ENCODE measurements around the gene BICDL2.

BICDL2 gene

DNA sequence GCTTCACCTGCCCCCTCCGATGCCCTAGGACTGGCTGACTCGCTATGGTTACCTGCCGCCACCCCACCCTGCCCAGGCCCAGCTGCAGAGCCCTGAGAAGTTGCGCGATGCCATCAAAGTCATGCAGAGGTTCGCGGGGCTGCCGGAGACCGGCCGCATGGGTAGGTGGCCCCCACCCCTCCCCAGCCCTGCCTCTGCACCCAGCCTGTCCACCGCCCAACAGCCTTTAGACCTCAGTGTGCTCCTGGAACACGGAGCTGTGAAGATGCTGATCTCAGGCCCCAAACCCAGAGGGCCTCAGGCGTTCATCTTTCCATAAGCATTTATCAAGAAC lies 10.6 kb upstream of the BICDL2 start:
- no peak for DNase-seq (ENCODE audit: low read depth, low spot score)

DNA sequence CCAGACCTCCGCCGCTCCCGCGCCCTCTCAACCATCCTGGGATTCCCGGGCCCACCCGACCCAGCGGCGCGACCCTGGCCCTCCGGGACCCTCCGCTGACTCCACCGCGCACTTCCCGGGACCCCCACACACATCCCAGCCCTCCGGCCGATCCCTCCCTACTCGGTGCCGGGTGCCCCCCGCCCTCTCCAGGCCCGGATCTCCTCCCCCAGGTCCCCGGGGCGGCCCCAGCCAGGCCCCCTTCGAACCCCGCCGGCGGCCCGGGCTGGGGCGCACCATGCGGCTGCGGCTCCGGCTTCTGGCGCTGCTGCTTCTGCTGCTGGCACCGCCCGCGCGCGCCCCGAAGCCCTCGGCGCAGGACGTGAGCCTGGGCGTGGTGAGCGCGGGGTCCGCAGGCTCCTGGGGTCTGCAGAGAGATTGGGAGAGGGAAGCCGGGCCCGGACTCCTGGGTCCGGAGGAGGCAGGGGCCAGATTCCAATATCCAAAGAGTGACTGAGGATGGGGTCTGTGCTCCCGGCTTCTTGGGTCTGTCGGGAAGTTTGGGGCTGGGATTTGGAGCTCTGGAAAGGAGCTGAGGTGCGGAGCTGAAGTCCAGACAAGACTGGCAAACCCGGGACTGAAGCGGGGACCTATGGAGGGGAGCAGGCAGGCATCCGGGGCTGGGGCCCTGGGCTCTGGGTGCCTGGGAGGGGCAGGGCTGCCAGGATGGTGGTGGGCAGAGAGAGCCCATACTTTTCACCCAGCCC lies 10.1 kb upstream of the BICDL2 start:
- DNase-seq (ENCODE audit: low read depth, low spot score) = no peak

DNA sequence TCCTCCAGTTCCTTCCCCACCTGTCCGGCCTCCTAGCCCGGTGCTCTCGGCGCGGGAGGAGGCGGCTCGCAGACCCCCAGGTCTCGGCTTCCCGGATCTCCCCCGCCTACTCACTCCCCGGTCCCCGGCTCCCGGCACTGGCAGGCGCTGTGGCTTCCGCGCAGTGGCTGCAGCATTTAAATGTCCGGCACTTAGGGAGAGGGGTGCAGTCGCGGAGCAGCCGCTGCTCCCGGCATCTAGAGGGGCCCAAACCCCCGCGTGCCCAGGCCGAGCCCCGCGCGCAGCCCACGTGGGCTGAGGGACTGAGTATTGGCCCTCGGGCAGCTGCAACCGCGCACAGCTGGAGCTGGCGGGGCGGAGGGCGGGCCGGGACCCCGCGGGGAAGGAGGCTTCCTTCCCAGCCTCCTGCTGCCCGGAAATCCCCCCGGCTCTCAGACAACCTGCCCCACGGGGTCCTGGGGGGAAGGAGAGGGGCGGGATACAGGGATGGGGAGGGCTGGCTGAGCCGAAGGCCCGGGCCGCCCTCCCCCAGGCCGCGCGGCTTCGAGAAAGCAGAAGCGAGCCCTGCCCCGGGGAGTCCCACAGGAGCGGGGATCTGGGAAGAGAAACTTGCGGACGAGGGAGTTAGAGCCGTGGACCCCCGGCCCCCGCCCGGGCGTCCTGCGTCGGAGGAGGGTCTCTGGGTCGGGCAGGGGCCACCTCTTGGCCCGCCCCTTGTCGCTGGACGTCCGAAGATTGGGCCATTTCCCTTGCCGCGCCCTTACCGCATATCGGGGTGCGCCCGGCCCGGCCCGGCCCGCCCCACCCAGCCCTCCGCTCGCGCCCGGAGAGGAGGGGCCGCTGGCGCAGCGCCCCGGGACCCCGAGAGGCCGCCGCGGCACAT lies 9.3 kb upstream of the BICDL2 start, which contains the start of gene MMP25:
Gene MMP25, plus strand, starts transcription at position 804 of the 883 bp plus-strand sequence. CDS start 357 bp downstream, outside the sequence.
- peak; percentile 32 for DNase-seq (ENCODE audit: low read depth, low spot score)

DNA sequence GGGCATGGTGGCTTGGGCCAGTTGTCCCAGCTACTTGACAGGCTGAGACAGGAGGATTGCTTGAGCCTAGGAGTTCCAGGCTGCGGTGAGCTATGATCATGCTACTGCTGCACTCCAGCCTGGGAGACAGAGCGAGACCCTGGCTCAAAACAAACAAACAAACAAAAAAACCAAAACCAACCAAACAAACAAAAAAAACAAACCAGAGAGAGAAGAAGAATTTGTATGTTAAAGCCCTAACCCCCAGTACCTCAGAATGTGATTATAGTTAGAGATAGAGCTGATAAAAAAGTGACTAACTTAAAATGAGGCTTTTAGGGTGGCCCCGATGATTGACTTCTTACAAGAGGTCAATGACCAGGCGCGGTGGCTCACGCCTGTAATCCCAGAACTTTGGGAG lies 8.0 kb upstream of the BICDL2 start:
- no peak for DNase-seq (ENCODE audit: low read depth, low spot score)

DNA sequence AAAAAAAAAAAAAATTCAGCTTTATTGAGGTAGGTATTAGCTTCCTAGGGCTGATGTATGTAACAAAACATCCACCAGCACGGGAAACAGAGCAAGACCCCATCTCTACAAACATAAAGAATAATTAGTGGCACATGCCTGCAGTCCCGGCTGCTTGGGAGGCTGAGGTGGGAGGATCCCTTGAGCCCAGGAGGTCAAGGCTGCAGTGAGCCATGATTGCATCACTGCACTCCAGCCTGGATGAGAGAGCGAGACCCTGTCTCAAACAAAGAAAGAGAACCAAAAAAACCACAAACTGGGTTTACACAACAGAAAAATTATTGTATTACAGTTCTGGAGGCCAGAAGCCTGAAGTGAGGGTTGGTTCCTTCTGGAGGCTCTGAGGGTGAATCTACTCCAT lies 5.6 kb upstream of the BICDL2 start:
- no peak for DNase-seq (ENCODE audit: low read depth, low spot score)

DNA sequence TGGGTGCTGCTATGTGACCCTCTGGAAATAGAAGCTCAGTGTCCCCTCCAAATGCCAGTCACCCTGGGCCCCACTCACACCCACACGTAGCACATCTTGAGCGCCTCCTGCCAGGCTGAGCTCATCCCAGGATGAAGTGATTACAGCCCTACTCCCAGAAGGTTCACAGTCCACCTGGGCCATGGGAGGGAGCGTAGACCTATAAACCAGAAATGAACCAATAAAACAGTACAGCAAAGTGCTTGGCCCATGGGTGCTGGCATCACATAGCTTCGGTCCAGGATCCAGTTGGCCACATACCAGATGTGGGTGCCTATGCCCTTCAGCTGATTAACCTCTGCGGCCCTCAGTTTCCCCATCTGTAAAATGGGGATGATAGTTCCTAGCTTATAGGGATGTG lies 2.2 kb upstream of the BICDL2 start:
- DNase-seq (ENCODE audit: low read depth, low spot score) = no peak

DNA sequence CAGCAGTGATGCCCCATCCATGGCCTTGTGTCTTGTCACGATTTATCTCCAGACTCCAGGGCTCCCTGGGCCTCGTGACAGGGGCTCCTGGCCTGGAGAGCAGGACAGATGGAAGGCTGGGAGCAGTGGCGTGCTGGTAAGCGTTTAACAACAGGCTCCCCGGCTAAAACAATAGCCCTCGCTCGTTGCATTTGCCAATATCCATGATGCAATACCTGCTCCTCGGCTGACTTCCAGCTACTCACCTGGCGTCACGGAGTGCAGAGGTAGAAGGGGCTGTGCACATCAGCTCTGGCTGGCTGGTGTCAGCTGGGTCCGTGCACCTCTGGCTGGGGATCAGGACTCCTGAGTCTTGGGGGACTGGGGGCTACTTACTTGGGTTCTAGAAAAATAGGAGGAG lies 1.5 kb upstream of the BICDL2 start:
- DNase-seq (ENCODE audit: low read depth, low spot score) = peak; percentile 46

DNA sequence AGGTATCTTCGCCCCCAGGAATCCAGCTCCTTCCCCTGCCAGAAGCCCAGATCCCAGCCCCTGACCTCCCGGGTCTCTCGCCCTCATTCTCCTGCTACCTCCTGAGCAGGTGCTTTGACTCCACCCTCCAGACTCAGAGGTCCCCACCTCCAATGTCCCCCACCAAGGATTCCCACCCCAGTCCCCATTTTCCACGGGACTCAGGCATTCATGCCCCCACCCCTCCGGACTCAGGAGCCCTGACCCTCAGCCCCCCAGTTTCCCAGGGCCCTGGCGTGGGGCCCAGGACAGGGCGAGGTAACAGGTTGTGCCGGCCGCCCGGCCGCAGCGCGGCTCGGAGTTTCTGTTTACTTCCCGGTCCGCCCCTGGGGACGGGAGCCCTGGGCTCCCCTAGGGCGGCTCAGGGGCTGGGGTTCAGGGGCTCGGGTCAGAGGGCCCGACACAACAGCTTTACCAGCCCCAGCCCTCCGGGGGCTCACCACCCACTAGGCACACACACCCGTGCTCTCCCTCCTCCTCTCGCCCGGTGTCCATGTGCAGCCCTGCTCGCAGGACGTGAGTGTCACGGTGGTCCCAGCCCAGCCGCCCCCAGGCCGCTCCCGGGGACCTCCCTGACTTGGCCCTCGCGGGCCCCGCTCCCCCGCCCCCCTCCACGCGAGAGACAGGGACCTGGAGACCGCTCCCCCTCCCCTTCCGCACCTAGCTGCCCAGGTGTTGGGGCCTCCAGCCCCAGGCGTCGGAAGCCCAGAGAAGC lies 595 bp downstream of the BICDL2 start:
- DNase-seq (ENCODE audit: low read depth, low spot score) = no peak

DNA sequence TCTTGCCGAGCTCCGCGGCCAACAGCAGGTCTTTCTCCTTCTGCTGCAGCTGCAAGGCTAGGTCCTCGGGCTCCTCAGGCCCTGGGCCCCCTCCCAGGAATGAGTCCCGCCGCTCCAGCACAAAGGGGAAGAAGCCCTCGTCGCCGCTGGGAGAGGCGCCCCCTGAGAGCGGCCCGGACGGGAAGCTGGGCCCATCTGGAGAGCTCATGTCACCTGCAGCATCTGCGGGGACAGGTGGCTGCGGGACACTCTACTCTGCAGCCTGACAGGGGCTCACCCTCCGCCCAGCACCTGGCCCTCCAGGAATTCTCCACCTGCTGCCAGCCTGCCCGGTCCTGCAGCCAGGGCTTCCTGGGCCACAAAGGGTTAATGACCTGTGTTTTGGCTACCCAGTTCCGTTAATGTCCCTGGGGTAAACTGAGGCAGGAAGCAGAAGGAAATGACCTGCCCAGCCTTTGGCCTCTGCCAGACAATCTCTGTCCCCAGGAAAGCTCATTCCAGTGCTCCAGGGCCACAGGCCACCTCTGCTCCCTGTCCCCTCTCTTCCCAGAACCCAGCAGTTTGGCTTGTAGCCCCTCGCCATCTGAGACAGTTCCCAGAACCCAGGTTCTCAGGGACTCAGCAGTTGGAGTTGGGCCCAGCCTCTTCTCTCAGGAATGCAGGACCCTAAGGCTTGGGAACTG lies 1.3 kb downstream of the BICDL2 start:
- DNase-seq (ENCODE audit: low read depth, low spot score) = no peak

DNA sequence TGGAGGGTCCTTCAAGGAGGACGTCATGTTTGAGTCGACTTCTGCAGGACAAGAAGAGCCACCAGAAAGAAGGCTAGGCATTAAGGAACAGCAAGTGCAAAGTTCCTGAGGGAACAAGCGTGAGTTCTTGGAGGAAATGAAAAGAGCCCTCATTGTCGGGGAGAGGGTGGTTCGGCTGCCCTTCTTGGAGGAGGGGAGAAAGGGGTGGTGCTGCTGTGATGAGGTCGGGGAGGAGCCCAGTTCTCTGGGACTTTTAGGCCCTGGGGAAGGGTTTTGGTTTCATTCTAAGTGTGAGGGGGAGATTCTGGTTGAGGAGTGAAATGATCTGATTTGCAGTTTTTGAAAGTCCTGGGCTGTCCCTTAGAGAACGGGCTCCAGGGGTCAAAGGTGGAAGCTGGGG lies 4.1 kb downstream of the BICDL2 start:
- no peak for DNase-seq (ENCODE audit: low read depth, low spot score)

DNA sequence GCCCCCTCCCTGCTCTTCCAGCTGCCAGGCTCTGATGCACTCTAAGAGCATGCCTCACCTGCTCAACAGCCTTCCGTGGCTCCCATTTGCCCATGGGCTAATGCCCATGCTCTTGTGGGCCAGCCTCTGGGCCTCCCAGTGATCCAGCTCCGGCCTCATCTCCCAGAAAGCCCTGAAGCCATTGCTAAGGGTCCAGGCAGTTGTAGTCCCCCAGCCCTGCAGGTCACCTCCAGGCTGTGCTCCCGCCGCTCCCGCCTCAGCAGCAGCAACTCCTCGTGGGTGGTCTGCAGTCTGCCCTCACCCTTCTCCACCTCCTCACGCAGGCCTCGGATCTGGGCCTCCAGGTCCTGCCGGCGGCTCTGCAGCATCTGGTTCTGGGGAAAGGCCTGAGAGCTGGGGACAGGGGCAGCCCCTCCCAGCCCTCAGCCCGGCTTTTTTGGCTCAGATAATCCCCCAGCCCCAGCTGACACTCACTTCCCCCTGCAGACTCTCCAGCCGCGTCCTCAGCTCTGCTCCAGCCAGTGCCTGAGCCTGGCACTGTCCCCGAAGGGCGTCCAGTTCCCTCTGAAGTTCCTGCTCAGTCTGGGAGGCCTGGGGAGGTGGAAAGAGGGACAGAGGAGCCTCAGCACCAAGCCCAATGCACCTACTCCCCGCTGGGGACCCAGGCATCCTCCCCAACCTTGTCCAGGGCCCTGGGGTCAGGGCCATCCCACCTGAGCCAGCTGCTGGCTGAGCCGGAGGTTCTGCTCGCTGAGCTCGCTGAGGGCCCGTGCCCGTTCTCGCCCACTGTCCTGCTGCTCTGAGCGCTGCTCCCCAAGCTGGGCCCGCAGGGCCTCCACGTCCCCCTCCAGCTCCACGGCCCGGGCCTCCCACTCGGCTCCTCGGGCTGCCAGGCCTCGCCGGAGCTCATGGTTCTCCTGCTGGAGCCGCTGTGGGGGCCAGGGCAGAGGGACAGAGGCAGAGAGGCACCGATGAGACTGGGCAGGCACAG lies 6.2 kb downstream of the BICDL2 start:
- no peak for DNase-seq (ENCODE audit: low read depth, low spot score)

DNA sequence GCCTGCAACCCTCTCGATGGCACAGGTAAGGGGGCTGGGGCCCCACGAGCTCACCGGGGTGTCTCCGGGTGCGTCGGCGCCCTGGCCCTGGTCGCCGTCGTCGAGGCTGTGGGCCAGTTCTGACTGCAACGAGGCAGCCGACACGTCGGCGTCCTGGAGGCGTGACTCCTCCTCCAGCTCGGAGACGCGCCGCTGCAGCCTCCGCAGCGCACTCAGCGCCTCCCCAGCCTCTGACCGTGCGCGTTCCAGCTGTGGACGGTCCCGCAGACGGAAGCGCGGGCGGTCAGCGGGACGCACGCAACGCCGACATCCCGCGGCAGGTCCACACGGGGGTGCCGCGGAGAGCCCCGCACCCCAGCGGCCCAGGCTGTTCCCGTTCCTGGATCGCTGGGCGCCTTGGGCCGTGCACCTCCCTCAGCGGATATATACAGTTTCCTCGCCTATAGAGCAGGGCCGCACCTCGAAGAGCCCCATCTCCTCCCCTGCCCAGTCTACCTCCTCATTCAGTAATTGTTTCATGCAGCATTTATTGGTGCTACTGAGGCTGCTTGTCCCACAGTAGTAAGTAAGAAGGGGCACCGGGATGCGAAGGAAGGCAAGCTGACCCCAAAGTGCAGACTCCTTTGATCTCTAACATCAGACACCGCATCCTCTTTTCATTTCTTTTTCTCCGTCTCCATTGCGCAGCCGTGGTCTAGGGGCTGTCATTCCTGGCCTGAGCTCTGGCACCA lies 7.1 kb downstream of the BICDL2 start:
- no peak for DNase-seq (ENCODE audit: low read depth, low spot score)

DNA sequence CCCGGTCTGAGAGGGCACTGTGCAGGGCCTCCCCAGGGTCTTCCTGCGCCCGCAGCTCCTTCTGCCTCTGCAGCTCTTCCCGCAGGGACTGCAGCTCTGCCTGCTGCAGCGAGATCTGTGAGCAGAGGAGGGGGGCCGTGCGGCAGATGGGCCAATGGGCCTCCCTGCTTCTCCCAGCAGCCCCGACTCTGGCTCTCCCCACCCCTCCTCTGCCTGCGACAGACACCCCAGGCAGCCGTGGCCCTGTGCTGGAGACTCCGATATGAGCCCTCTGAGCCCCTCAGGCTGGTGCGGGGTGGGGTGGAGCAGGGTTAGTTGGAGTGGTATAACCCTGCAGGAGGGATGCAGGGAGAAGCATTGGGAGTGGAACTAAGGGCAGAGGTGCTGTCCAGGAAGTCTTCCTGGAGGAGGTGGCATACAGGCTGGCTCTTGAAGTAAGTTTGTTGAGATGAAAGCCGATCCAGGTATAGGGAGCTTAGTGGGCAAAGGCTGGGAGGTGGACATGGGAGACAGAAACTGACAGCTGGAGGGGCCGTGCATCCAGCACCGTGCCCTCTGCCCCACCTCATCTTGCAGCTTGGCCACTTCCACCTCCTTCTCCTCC lies 7.9 kb downstream of the BICDL2 start:
- no peak for DNase-seq (ENCODE audit: low read depth, low spot score)

DNA sequence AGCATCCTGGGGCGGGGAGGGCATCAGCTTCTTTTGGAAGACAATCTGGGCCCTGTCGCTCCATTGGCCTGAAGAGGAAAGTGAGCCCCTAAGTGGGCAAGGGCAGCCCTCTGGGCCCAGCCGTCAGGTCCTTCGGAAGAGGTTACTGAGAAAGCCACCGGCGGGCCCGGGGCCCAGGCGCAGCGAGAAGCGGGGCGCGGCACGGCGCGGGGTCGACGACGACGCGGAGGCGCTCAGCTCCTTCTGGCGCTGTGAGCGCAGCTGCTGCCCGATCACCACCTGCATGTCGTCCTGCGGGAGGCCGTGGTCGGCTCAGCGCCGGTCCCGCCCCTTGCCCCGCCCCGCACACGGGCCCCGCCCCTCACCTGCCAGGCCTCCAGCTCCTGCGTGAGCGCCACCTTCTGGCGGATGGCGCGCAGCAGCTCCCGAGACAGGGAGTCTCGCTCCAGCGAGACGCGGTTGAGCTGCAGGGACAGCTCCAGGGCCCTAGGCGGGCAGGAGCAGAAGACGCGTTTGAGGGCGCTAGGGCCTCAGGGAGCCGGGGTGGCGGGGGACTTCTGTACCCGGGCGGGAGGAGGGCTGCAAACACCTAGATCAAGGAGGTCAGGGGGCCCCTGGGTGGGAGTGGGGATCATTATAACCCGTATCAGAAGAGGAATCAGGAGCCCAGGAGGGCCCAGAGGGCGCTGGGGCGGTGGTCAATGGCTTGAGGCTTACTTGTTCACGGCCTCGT lies 8.6 kb downstream of the BICDL2 start:
- DNase-seq (ENCODE audit: low read depth, low spot score) = peak; percentile 93

DNA sequence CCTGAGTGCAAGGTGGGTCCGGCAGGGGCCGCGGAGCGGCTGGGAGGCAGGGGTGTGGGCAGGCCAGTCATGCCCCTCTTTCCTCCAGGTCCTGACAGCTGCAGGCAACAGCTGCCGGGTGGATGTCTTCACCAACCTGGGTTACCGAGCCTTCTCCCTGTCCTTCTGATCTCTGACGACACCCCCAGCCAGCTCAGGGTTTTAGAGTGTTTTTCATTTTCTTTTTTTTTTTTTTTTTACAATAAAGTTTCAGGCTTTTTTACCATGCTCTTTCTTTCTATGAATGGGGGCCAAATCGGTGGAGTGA lies 9.3 kb downstream of the BICDL2 start:
- no peak for DNase-seq (ENCODE audit: low read depth, low spot score)

DNA sequence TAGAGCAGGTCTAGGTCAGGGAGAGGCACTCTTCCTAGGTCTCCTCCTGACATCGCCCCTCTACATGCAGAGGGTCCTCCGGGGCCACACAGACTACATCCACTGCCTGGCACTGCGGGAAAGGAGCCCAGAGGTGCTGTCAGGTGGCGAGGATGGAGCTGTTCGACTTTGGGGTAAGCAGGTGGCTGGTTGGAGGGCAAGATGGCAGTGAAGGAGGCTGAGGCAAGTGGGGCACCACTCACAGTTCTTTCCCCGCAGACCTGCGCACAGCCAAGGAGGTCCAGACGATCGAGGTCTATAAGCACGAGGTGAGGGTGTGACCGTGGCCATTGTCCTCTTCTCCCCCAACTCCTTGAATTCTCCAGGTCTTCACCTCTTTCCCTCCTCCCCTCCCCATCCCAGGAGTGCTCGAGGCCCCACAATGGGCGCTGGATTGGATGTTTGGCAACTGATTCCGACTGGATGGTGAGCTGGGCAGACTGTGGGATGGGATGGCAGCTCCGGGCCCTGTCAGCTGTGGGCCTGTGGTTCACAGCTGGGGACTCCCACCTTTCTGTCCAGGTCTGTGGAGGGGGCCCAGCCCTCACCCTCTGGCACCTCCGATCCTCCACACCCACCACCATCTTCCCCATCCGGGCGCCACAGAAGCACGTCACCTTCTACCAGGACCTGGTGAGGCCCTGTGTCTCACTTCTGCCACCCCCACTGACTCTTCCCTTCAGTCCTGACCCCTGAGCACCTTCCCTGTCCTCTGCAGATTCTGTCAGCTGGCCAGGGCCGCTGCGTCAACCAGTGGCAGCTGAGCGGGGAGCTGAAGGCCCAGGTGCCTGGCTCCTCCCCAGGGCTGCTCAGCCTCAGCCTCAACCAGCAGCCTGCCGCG lies 9.9 kb downstream of the BICDL2 start:
- no peak for DNase-seq (ENCODE audit: low read depth, low spot score)

DNA sequence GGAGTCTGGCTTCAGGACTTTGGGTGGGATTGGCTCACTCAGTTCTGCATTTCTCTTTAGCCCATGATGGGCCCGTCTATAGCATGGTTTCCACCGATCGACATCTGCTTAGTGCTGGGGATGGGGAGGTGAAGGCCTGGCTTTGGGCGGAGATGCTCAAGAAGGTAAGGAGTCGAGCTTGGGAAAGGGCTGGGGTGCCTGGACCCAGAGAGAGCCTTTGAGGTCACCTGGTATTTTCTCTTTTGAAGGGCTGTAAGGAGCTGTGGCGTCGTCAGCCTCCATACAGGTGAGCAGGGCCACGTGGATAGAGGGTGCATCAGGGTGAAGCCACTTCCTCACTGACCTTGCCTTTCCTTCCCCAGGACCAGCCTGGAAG lies 10.8 kb downstream of the BICDL2 start:
- no peak for DNase-seq (ENCODE audit: low read depth, low spot score)

Measured in ELF-1 (cell line).